Bronchial epithelial cell (primary cell): Measurements from ENCODE around the gene TUBB6. TPM values are rescaled to one million over a fixed set of nuclear protein-coding genes. Genes with fewer than 3 reads are reported as not detected.

Source experiments
- DNase-seq: peaks from one replicate; pipeline ENCODE4 v3.0.0-alpha.2; 2010; ENCODE audit warnings: low read depth
- FAIRE-seq: peaks from 2 replicates; lab custom pipeline; 2011; peaks lifted over from hg19 to GRCh38; lab: Jason Lieb, UNC
- H3K27me3 ChIP-seq: 2 replicates; pipeline ENCODE4 v1.5.1; 2011; ENCODE audit warnings: low read length; ENCODE audit not compliant: control insufficient read depth, insufficient read depth
- H3K36me3 ChIP-seq: 2 replicates; pipeline ENCODE4 v1.5.1; 2011; ENCODE audit warnings: low read length; ENCODE audit not compliant: control insufficient read depth, insufficient read depth
- H3K4me3 ChIP-seq: 2 replicates; pipeline ENCODE4 v1.5.1; 2011; ENCODE audit warnings: mild to moderate bottlenecking, low read depth, low read length, control low read depth
- total RNA-seq: library from RNA; depleted of rRNA; stranded (reverse); fragments of >200 nt; gene quantifications from 2 replicates; pipeline ENCODE4 v1.2.1, GENCODE V29; 2014
- TF ChIP-seq, protein P1 (sequence below): IDR thresholded peaks from 2 replicates; pipeline ENCODE4 v1.5.1; 2011; ENCODE audit warnings: mild to moderate bottlenecking, moderate library complexity, low read length, control low read depth, inconsistent platforms; ENCODE audit not compliant: insufficient read depth, severe bottlenecking

TUBB6 gene
- total RNA-seq, 1 donor from 2014 or later: 468 TPM

DNA sequence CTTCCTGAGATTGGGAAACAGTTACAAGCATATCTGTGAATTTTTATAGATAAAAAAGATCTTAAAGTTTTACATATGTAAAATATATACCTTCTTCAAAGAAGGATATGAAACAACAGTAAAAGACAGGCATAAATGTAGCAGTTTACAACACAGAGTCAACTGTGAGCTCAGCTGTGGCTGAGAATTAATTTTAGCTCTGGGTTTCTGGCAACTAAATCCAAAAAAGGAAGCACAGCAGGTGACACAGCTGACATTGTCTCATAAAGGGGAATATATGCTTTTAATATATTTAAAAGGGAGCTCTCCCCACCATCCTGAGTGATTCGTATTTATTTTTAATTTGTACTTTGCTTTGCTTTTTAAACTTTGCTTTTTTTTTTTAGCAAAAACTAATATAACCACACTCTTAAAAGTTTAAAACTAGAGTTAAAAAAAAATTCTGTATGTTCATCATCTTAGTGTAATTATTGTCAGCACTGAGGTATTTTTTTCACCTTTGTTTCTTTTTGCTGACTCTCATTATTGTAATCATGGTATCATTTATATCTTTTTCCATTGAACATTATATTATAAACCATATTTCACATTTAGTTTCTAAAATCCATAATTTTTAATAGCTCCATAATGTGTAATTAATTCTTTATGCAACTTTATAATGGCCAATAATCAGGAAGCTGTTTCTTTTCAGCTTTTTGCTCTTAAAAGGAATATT, 6.7 kb downstream of the TUBB6 start:
- DNase-seq (no peak), FAIRE-seq (no peak)
- TF ChIP-seq, protein P1, sequence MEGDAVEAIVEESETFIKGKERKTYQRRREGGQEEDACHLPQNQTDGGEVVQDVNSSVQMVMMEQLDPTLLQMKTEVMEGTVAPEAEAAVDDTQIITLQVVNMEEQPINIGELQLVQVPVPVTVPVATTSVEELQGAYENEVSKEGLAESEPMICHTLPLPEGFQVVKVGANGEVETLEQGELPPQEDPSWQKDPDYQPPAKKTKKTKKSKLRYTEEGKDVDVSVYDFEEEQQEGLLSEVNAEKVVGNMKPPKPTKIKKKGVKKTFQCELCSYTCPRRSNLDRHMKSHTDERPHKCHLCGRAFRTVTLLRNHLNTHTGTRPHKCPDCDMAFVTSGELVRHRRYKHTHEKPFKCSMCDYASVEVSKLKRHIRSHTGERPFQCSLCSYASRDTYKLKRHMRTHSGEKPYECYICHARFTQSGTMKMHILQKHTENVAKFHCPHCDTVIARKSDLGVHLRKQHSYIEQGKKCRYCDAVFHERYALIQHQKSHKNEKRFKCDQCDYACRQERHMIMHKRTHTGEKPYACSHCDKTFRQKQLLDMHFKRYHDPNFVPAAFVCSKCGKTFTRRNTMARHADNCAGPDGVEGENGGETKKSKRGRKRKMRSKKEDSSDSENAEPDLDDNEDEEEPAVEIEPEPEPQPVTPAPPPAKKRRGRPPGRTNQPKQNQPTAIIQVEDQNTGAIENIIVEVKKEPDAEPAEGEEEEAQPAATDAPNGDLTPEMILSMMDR: no peak
- H3K4me3 ChIP-seq: no peak overlapping the region
- peaks cover 36% of the 10 kb centered on the region for H3K36me3 ChIP-seq
- no peaks in the 10 kb centered on the region for H3K27me3 ChIP-seq

DNA sequence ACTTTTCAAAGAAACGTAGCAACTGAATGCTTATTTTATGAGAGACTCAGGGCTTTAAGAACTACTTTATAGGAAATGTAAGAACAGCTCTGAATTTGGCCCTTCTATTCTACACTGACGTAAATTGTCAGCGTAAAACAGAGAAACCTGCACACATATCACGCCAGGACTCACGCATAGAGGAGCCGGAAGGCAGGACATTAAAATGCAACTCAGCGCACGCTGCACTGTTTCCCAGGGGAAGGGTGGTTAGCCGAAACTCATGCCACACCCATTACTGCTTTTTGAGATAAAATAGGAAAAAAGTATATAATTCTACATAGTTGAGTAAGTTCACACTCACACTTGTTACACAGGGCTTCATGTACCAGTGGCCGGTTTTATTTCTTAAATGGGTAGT, 7.4 kb downstream of the TUBB6 start:
- no peak for FAIRE-seq
- DNase-seq: no peak
- no peaks in the 10 kb centered on the region for H3K27me3 ChIP-seq
- TF ChIP-seq, protein P1: no peak
- peaks cover 36% of the 10 kb centered on the region for H3K36me3 ChIP-seq
- no peak overlapping the region for H3K4me3 ChIP-seq

DNA sequence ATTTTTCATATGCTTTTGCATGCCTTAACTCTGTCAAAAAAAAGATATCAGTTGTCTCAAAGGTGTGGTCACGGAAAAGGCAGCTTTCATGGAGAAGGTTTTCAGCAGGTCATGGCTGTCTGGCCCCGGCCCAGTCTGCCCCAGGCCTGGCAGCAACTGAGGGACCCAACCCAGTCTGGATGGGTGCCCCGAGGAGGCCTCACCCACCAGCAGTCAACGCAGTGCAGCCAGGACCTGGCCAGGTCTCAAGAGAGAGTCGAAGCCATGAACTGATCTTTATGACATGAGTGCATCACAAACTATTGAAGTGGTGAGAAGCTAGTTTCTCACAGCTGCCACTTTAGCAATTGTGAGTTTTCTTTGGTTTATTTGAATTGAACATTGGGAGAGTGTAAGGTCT, 7.9 kb downstream of the TUBB6 start:
- DNase-seq (no peak), FAIRE-seq (no peak)
- Histone ChIP-seq H3K36me3 (peaks cover 32% of the 10 kb centered on the region), H3K27me3 (no peaks in the 10 kb centered on the region), H3K4me3 (no peak overlapping the region)
- TF ChIP-seq, protein P1: no peak

DNA sequence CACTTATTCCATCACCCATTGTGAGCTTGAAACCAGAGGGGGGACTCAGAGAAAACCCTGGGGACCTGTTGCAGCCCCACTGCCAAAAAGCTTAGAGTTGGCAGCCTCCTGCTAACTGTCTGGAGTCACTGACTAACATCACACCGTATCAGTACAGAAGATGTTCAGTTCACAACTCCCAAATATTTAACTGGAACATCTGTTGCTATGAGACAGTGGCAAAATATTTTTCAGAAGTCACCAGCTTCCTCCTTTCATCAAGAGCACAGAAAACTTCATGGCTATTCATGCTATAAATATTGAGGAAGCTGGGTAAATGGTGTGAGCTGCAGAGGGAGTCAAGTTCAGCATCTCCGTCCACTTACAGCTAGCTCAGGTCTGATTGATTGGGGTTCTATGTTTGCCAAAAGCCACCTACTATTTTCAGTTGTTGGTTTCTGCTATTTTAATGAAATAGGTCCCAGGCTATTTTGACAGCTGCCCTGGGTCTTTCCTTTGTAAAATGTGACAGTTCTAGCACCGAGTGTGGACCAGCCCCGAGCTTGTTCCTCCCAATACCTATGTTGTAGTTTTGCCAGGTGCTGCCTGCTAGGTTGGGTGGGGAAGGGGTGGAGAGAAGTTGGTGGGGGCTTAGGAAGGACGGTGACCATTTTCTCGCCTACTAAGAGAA, 9.8 kb downstream of the TUBB6 start:
- TF ChIP-seq, protein P1: no peak
- DNase-seq: no peak
- Histone ChIP-seq H3K36me3 (peaks cover 33% of the 10 kb centered on the region), H3K4me3 (no peak overlapping the region), H3K27me3 (no peaks in the 10 kb centered on the region)
- no peak for FAIRE-seq

DNA sequence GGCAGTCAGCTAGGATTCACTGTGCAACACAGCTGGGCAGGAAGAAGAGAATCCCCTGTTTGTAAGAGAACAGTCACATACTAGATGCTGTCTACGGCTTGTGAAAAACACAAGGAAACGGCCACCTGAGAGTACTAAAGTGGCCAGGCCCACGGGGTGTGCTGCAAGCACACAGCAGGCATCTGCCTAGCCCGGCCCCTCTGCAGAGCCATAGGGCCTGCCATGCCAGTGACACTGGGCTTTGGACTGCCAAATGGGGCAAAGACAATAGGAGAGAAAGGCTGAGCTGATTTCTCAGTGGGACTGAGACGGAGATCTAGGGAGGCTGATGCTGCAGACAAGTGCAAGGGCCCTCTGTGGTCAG, 10.3 kb downstream of the TUBB6 start:
- no peak overlapping the region for H3K4me3 ChIP-seq
- DNase-seq: no peak
- TF ChIP-seq, protein P1: no peak
- no peak for FAIRE-seq
- H3K27me3 ChIP-seq: no peaks in the 10 kb centered on the region
- H3K36me3 ChIP-seq: peaks cover 34% of the 10 kb centered on the region
